Hindlimb muscle (tissue), 1 donor: ENCODE measurements around the gene SLC23A1. TPM values are rescaled to one million over a fixed set of nuclear protein-coding genes. Genes with fewer than 3 reads are reported as not detected.

ENCODE experiments used
- DNase-seq: peaks from one replicate; pipeline ENCODE4 v3.0.0-alpha.2; 2013
- polyA plus RNA-seq: library from polyadenylated mRNA; unstranded; fragments of 120-200 nt; gene quantifications from one replicate; pipeline ENCODE4 v1.2.1, GENCODE V29; 2013; ENCODE audit not compliant: insufficient read length

Gene SLC23A1
- polyA plus RNA-seq, 1 donor = 0.48 TPM

DNA sequence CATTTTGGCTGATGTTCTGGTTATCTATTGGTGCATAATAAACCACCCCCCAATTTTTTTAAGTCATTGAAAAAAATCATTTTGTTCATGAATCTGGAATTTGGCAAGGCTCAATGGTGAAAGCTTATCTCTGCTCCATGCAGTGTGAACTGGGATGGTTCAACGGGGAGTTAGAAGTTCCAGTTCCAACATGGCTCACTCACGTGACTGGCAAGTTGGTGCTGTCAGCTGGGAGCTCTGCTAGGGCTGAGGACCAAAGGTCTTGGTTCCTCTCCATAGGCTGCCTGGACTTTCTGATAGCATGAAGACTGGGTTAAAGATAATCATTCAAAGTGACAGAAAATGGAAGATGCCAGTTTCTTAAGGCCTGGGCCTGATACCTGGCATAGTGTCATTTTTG, 23.9 kb upstream of the SLC23A1 start:
- DNase-seq = no peak

- DNase-seq = no peak
Observed at GRCh38 chr5:139404484-139404840, 21.4 kb upstream of the SLC23A1 start.

DNA sequence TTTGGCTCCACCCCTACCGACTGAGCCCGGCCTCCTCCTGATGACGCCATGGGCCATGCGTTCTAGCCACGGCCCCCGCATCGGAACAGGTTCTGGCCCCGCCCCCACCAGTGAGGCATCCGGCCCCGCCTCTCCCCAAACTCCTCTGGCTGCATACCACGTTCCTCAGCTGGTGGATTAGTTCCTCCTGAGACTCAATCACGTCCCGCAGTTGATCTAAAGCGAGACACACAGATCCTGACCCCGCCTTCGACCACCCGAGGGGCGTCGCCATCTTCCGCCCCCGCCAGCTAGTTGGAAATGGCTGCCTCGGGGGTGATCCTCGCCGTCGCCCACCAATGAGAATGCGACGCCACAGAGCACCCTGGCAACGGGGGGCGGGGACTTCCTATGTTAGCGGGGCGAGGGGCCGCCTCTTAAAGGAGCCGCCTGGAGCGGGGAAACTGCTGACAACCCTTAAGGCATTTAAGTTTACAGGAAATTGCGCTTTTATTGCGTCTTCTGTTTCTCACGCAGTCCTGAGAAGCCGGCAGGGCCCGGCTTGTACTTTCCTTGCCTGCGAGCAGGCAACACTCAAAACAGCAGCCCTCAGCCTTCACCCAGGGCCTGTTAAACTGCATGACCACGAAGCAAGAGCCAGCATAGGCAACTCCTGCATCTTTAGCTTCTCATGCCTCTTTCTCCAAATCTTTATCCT, 20.8 kb upstream of the SLC23A1 start, which contains the start of gene SPATA24:
Gene SPATA24, minus strand, starts transcription at position 303 of the 697 bp plus-strand sequence. Its CDS starts 29 bp downstream, at position 274.
- DNase-seq = peak; percentile 98

DNA sequence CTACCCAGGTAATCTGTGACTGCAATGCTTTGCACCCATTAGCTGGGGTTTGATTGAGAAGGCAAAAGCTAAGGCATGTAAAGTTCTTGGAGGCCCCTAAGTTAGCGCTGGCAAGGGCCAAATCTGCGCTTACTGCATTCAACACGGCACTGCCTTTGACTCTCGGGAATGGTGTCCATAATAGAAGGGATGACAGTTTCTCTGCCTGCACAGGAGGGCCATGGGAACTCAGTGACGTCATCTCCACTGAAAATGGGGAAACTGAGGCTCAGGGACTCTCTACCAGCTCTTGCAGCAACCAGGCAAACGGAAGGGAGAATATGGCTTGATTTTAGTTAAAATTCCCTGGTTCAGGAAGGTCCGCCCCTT, 20.3 kb upstream of the SLC23A1 start:
- no peak for DNase-seq

GRCh38 chr5:139402561-139403158, 19.6 kb upstream of the SLC23A1 start:
- no peak for DNase-seq

DNA sequence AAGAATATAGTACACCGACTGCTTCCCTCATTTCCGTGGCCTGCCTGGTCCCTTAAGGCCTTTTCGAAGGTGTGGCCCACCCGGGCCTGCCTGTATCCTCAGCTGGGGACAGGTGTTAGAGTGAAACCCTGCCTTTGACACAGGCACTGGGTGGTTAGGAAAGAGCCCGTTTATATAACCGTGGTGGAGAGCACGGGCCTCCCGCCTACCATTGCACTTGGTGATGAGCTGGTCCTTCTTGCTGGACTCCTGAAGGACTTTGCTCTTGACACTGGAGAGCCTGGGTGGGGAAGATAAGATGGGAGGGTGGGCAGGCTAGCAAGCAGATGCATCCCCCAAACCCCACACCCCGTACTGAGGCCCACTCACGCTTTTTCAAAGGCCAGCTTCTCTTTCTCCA, 18.4 kb upstream of the SLC23A1 start:
- no peak for DNase-seq

GRCh38 chr5:139399501-139400121, 16.5 kb upstream of the SLC23A1 start:
- no peak for DNase-seq

- no peak for DNase-seq
Observed at GRCh38 chr5:139397921-139398320, 14.8 kb upstream of the SLC23A1 start.

DNA sequence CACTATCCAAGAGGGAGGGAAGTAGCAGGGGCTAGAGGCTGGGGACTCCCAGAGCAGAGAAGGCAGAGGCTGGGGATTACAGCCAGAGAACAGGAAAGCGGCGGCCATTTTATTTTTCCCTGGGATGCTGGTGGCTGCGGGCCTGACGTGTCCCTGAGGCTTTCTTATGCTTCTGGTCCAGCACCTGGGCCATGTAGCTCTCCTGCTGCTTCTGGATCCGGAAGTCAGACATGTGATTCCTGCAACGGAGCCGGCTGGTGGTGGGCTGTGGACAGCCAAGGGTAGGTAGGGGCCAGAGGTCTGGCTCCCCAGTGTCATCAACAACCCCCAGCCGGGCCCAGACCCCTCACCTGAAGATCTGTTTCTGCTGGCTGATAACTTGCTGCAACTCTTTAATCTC, 13.6 kb upstream of the SLC23A1 start:
- no peak for DNase-seq

DNA sequence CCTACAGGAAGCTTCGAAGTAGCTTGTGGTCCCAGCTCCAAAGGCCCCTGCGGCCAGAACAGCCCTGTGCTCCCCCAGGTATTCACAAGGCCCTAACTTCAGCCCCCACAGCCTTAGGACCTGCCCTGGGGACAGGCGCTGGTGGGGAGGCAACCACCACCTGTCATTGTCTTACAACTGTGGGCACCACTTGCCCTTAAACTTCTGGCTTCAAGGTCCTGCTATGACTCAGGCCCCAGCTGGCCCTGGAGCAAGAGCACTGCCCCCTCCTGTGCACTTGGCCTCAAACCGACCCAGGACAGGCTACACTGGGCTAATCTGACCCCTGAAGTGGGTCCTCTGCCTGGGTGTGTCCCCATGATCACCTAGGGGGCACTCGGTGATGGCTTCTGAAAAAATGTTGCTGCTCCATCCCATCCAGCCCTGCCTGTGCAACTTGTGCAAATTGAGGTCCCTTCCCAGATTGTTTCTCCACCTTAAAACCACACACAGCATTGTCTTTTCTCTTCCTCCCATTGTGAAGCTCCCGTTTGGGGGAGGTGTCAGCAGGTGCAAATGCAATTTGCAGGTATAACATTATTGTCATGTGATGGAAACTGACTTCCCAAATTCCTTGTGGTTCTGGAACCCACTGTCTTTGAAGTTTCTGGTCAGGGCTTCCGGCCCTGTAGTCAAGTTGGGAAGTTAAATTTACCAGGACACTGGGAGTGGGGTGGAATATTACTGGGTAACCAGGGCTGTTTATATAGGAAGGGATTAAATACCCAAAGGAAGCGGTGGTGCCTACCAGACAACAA, 12.9 kb upstream of the SLC23A1 start:
- no peak for DNase-seq

DNA sequence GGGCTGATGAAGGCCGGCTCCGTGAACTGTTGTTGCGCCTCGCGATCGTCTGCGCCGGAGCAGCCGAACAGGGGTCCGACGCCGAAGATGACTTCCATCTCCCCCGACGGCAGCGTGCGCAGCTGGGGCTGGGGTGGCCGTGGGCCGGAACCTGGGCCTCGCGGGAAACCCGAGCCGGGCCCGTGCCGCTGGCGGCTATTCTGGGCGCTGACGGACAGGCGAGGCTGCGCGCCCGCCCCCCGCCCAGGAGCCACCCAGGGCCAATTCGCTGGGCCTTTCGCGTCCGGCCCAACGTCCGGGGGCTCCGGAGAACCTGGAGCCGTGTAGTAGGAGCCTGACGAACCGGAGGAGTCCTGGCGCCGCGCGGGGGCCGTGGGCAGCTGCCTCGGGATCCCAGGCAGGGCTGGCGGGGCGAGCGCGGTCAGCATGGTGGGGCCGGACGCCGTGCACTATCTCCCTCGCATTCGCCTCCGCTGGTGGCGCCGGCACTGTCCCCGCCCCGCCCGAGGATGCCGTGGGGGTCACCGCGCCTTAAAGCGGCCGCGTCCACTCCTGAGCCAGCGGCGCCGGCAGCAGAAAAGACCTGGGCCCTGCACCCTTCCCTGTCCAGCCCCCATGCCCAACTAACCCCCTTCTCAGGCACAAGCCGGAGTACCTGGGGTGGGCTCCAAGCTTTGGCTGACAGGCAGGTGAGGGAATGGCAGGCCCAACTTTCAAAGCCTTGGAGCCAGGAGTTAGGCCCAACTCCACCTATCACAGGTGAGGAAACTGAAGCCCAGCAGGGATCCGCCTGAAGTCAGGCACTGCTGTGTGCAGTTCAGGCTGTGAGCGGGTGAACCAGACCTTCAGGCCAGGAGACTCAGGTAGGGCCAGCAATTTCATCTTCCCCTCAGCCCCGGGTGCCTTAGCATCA, 11.8 kb upstream of the SLC23A1 start, which contains the start of gene PROB1:
Gene PROB1, minus strand, starts transcription at position 451 of the 913 bp plus-strand sequence. Its CDS starts 23 bp downstream, at position 428.
- DNase-seq = peak; percentile 49

DNA sequence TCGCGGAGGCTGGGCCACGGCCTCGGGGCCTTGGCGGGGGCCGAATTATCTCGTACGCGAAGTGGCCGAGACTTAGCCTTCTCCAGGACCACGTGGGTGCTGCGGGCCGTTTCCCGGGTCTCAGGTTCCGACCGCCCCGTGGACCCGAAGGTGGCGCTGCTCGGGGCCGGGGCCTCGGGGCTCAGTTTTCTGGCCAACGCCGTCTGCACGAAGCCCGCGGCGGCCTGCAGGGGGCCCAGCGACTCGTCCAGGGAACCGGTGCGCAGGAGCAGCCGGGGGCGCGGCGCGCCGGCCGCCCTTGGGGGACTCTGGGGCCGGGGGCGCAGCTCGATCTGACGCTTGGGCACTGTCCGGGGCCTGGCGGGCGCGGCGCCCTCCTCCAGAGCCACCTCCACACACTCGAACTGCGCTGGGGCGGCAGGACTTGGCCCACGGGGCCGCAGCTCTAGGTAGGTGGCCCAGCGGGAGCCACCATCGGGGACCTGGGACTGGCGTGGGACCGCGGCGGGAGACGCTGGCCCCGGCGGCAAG, 11.1 kb upstream of the SLC23A1 start:
- DNase-seq = no peak

- no peak for DNase-seq
Observed at GRCh38 chr5:139393497-139394122, 10.5 kb upstream of the SLC23A1 start.

GRCh38 chr5:139392678-139393496, 9.8 kb upstream of the SLC23A1 start:
- peak; percentile 63 for DNase-seq

- no peak for DNase-seq
Observed at GRCh38 chr5:139392324-139392677, 9.2 kb upstream of the SLC23A1 start.

DNA sequence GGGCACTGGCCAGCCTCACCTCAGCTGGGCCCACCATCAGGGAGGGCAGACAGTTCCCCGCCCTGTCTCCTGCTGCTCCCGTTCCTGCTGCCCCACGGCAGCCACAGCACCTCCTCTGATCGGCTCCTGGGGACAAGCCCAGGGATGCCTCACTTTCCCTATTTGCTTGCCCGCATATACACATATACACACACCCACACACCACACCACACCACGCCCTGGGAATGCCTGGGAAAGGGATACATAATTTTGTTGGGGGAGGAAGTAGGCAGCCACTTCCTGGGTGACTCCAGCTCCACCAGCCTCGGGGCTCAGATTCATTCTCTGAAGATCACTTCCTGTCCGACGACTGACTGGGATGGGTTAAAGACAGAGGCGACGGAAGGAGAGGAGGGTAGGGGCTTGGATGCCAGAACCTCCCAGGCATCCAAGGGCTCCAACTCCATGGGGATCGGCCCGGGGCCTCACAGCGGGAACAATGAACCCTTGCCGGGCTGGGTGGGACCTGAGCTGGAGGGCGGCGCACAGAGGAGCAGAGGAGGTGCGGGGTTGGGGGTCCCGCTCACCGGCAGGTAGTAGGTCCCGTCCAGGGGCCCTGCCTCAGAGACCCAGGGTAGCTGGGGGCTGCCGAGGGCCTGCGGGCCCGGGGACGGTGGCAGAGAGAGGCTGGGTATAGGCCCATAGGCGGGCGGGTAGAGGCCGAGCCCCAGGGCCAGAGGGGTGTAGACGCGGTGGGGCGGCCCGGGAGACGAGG, 8.7 kb upstream of the SLC23A1 start:
- no peak for DNase-seq

DNA sequence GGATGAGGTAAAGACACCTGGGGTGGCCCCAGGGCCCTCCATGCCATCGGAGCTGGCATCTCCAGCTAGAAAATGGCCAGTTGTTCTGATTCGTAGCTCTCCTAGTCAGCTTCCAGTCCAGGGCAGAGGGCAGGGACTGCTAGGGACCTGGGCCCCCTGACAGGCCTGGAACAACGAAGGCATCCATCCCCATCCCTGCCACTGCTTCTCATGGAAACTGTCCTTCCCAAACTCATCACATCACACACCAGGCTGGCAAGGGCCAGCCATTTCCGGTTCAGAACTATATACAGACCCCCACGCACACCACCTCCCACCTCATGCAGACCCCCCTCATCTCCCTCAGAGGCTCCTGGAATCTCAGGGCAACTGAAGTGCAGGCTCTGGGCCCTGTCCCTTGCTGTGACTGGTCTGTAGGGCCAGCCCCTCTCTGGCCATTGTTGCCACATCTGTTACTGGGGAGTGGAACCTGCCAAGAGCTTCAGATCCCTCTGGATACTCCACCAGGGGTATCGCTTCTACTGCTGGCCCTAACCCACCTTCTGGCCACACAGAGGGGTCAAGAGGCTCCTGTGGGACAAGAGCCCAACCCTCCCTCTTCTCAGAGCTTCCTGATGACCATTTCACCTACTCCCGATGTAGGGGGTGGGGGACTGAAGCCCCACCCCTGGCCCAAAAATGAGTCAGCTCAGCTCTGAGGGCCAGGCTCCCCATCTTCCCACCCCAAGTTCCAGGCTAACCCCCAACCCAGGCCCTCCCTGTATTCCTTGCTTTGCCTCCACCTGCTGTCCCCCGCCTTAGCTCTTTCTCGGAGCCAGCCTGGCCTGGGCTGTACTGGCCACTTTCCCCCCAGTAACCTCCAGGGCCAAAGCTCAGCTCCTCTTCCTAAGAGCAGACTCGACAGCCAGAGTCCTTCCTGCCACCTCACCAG, 7.8 kb upstream of the SLC23A1 start:
- no peak for DNase-seq
